BLaER1 (cell line): ENCODE measurements around the gene CABLES1.
"Not testable (repeated sequence)": the region's sequence is repeated elsewhere in the genome, so short reads cannot be mapped to it uniquely, and the experiment has no call there.

Experiments used
- H3K27ac ChIP-seq: shearing (Covaris generic); formaldehyde crosslinking; 2 replicates; pipeline ENCODE4 v1.8.1; 2022
- H3K27me3 ChIP-seq: shearing (Covaris generic); formaldehyde crosslinking; 2 replicates; pipeline ENCODE4 v1.8.1; 2022
- H3K36me3 ChIP-seq: shearing (Covaris generic); formaldehyde crosslinking; 2 replicates; pipeline ENCODE4 v1.8.1; 2022
- H3K4me1 ChIP-seq: shearing (Covaris generic); formaldehyde crosslinking; 2 replicates; pipeline ENCODE4 v1.8.1; 2022
- H3K4me2 ChIP-seq: shearing (Covaris generic); formaldehyde crosslinking; 2 replicates; pipeline ENCODE4 v1.8.1; 2022
- H3K4me3 ChIP-seq: shearing (Covaris generic); formaldehyde crosslinking; 2 replicates; pipeline ENCODE4 v1.8.1; 2022
- H3K9ac ChIP-seq: shearing (Covaris generic); formaldehyde crosslinking; 2 replicates; pipeline ENCODE4 v1.8.1; 2022
- H3K9me3 ChIP-seq: shearing (Covaris generic); formaldehyde crosslinking; 2 replicates; pipeline ENCODE4 v1.8.1; 2022
- H4K20me1 ChIP-seq: shearing (Covaris generic); formaldehyde crosslinking; 2 replicates; pipeline ENCODE4 v1.8.1; 2022
- Cebpa-rat ChIP-seq: shearing (Covaris generic); IDR thresholded peaks from 2 replicates; pipeline ENCODE4 v1.8.1; 2022

CABLES1 gene

GRCh38 chr18:23237524-23238151 lies 102.4 kb downstream of the CABLES1 start:
- Histone ChIP-seq H3K4me2 (peak overlapping the region; percentile 80), H3K9me3 (no peaks in the 10 kb centered on the region), H4K20me1 (no peaks in the 10 kb centered on the region), H3K36me3 (no peaks in the 10 kb centered on the region), H3K9ac (peak overlapping the region; percentile 56), H3K4me3 (peak overlapping the region; percentile 38; the same call in 1 of the 2 replicates), H3K27ac (peak overlapping the region; percentile 63), H3K4me1 (peaks cover 96% of the 10 kb centered on the region), H3K27me3 (no peaks in the 10 kb centered on the region)
- TF ChIP-seq Cebpa-rat, result no peak

GRCh38 chr18:23238152-23238531 lies 102.9 kb downstream of the CABLES1 start:
- TF ChIP-seq Cebpa-rat, result no peak
- no peaks in the 10 kb centered on the region for H3K9me3 ChIP-seq
- peak overlapping the region; percentile 38; the same call in 1 of the 2 replicates for H3K4me3 ChIP-seq
- no peaks in the 10 kb centered on the region for H3K27me3 ChIP-seq
- H3K27ac ChIP-seq, result peak overlapping the region; percentile 63
- peak overlapping the region; percentile 80 for H3K4me2 ChIP-seq
- H3K9ac ChIP-seq, result peak overlapping the region; percentile 56; the same call in 1 of the 2 replicates
- H4K20me1 ChIP-seq, result no peaks in the 10 kb centered on the region
- peaks cover 96% of the 10 kb centered on the region for H3K4me1 ChIP-seq
- no peaks in the 10 kb centered on the region for H3K36me3 ChIP-seq

- Histone ChIP-seq H3K9ac (peak overlapping the region; percentile 56; the same call in 1 of the 2 replicates), H3K9me3 (no peaks in the 10 kb centered on the region), H3K4me1 (peaks cover 98% of the 10 kb centered on the region), H4K20me1 (no peaks in the 10 kb centered on the region), H3K4me3 (no peak overlapping the region), H3K4me2 (peak overlapping the region; percentile 80), H3K27me3 (no peaks in the 10 kb centered on the region), H3K36me3 (no peaks in the 10 kb centered on the region), H3K27ac (peak overlapping the region; percentile 63)
- TF ChIP-seq Cebpa-rat, result no peak
Observed at GRCh38 chr18:23238651-23239349, 103.5 kb downstream of the CABLES1 start.

- TF ChIP-seq Cebpa-rat, result no peak
- H3K27me3 ChIP-seq, result no peaks in the 10 kb centered on the region
- H3K27ac ChIP-seq, result no peak overlapping the region
- H4K20me1 ChIP-seq, result no peaks in the 10 kb centered on the region
- no peak overlapping the region for H3K9ac ChIP-seq
- H3K4me1 ChIP-seq, result peaks cover 100% of the 10 kb centered on the region
- no peaks in the 10 kb centered on the region for H3K36me3 ChIP-seq
- no peak overlapping the region for H3K4me3 ChIP-seq
- no peaks in the 10 kb centered on the region for H3K9me3 ChIP-seq
- peak overlapping the region; percentile 80 for H3K4me2 ChIP-seq
Observed at GRCh38 chr18:23239350-23239692, 104.0 kb downstream of the CABLES1 start.

GRCh38 chr18:23239885-23240608 lies 104.8 kb downstream of the CABLES1 start:
- Histone ChIP-seq H3K9me3 (no peaks in the 10 kb centered on the region), H3K27ac (peak overlapping the region; percentile 39; the same call in 1 of the 2 replicates), H3K4me2 (peak overlapping the region; percentile 80), H3K4me3 (no peak overlapping the region), H3K9ac (no peak overlapping the region), H3K27me3 (no peaks in the 10 kb centered on the region), H3K36me3 (no peaks in the 10 kb centered on the region), H3K4me1 (peaks cover 97% of the 10 kb centered on the region), H4K20me1 (no peaks in the 10 kb centered on the region)
- no peak for TF ChIP-seq Cebpa-rat

GRCh38 chr18:23240609-23240930 lies 105.3 kb downstream of the CABLES1 start:
- H3K4me1 ChIP-seq, result peaks cover 93% of the 10 kb centered on the region
- TF ChIP-seq Cebpa-rat, result no peak

GRCh38 chr18:23241833-23242496 lies 106.7 kb downstream of the CABLES1 start:
- Histone ChIP-seq H3K27ac (peak overlapping the region; percentile 50; the same call in 1 of the 2 replicates), H3K4me2 (peak overlapping the region; percentile 80)
- H3K36me3 ChIP-seq, result not testable (repeated sequence)

More at GRCh38 chr18:23240609-23240930, 105.3 kb downstream of the CABLES1 start:
- no peaks in the 10 kb centered on the region for H3K9me3 ChIP-seq
- H3K4me3 ChIP-seq, result no peak overlapping the region
- no peaks in the 10 kb centered on the region for H3K36me3 ChIP-seq
- H3K4me2 ChIP-seq, result peak overlapping the region; percentile 80
- H3K27me3 ChIP-seq, result no peaks in the 10 kb centered on the region
- no peaks in the 10 kb centered on the region for H4K20me1 ChIP-seq
- peak overlapping the region; percentile 39; the same call in 1 of the 2 replicates for H3K27ac ChIP-seq
- H3K9ac ChIP-seq, result no peak overlapping the region

GRCh38 chr18:23243178-23243577 lies 107.9 kb downstream of the CABLES1 start:
- Histone ChIP-seq H3K4me1 (peaks cover 73% of the 10 kb centered on the region), H3K4me3 (no peak overlapping the region), H3K9ac (no peak overlapping the region), H3K4me2 (peak overlapping the region; percentile 80), H3K9me3 (peaks cover 5% of the 10 kb centered on the region; the same call in 1 of the 2 replicates), H3K27ac (no peak overlapping the region), H4K20me1 (no peaks in the 10 kb centered on the region), H3K36me3 (peaks cover 12% of the 10 kb centered on the region; the same call in 1 of the 2 replicates), H3K27me3 (no peaks in the 10 kb centered on the region)
- no peak for TF ChIP-seq Cebpa-rat

More at GRCh38 chr18:23241833-23242496, 106.7 kb downstream of the CABLES1 start:
- H3K4me3 ChIP-seq, H4K20me1 ChIP-seq, H3K27me3 ChIP-seq, H3K9ac ChIP-seq, H3K9me3 ChIP-seq: not testable (repeated sequence)
- peaks cover 85% of the 10 kb centered on the region for H3K4me1 ChIP-seq

GRCh38 chr18:23243816-23244215 lies 108.5 kb downstream of the CABLES1 start:
- no peak overlapping the region for H3K9ac ChIP-seq
- no peak overlapping the region for H3K4me2 ChIP-seq
- no peaks in the 10 kb centered on the region for H3K27me3 ChIP-seq
- H3K36me3 ChIP-seq, result peaks cover 15% of the 10 kb centered on the region; the same call in 1 of the 2 replicates
- H3K27ac ChIP-seq, result no peak overlapping the region
- TF ChIP-seq Cebpa-rat, result no peak
- H4K20me1 ChIP-seq, result no peaks in the 10 kb centered on the region
- no peak overlapping the region for H3K4me3 ChIP-seq
- H3K9me3 ChIP-seq, result peaks cover 10% of the 10 kb centered on the region
- peaks cover 67% of the 10 kb centered on the region for H3K4me1 ChIP-seq
